Left forelimb (tissue), 1 donor: ENCODE measurements around the gene KIF25.

Experiments
- DNase-seq: peaks from one replicate; pipeline ENCODE4 v3.0.0-alpha.2; 2018; ENCODE audit warnings: low spot score

KIF25 gene

DNA sequence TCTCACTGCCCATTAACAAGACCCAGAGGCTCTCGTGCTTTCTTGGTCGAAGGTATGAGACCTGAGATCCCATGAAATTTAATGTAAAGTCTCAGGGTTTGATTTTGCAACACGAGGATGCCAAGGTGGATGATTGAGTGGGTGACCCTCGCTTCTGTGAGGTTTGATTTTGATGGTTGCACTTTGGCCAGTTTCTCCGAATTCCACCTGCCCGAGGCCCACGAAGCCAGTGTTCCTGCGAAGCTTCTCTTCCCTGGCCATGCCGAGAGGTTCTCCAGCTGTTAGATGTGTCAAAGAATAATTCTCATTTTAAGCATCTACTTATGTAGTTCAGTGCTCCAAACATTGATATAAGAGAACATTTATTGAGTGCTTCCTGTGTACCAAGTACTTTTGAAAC, at the start of gene KIF25:
Gene KIF25 (plus strand): TSS at position 30 of the 400 bp plus-strand sequence. CDS start 31,915 bp downstream, outside the sequence.
- DNase-seq, result no peak

GRCh38 chr6:167947716-167948115, 49.8 kb upstream of the KIF25 start:
- no peak for DNase-seq

DNA sequence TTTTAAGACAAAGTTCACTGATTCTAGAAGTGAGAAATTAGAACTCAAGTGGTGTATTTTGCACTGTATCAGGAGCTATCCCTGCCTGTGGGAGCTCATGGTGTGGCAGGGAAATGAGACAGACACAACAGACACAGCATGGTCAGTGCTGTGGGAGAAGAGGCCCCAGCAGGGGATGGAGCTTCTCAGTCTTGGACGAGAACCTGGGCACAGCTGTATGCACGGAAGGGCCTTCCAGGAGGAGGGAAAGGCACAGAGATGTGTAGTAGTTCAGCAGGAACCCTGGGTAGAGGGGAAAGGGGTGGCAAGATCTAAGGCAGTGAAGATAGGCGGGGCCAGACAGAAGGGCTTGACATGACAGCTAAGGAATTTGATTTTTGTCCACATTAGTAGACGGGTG, 48.8 kb upstream of the KIF25 start:
- no peak for DNase-seq

DNA sequence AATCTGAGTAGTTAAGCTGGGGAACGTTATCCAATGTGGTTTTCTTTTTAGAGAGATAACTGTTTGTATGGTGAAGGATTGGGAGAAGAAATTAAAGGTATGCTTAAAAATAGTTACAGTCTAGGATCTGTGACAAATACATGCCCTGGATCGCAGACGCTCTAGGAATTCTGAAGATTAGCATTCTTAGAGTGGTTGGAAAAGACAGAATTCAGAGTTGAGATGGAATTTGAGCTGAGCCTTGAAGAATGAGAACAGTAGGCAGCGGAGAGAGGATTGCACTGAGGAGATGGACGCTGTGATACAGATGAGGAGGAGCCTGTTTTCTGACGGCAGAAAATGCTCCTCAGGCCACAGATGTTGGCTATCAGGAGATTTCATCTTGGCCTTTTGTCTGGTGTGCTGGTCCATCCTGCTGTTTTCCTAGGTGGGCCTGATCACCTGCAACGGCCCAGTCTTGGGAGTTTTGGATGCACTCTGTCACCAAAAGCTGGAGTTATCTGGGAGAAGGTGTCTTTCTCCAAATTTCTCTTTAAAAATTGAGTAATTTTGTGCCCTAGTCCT, 48.3 kb upstream of the KIF25 start:
- DNase-seq, result no peak

DNA sequence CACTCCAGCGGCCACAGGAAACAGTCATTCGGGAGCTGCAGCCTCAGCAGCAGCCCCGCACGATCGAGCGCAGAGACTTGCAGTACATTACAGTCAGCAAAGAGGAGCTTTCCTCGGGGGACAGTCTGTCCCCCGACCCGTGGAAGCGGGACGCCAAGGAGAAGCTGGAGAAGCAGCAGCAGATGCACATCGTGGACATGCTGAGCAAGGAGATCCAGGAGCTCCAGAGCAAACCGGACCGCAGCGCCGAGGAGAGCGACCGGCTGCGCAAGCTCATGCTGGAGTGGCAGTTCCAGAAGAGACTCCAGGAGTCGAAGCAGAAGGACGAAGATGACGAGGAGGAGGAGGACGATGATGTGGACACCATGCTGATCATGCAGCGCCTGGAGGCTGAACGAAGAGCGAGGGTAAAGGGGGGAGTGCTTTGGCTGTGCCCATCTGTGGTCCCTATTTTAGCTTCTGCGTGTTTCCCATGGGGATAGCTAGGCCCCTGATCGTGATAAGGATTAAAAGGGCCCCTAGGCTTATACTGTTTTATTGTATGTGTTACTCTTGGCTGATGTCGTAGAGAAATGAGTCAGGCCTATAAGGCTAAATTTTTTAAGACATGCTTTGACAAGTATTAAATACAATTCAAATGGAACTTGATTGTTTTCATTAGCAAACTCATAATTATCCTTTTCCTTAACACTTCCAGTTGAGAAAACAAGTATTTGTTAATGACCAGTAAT, 45.5 kb upstream of the KIF25 start:
- no peak for DNase-seq

- no peak for DNase-seq
Measured at GRCh38 chr6:167952512-167952859, 45.0 kb upstream of the KIF25 start.

GRCh38 chr6:167953551-167953950, 43.9 kb upstream of the KIF25 start:
- no peak for DNase-seq

DNA sequence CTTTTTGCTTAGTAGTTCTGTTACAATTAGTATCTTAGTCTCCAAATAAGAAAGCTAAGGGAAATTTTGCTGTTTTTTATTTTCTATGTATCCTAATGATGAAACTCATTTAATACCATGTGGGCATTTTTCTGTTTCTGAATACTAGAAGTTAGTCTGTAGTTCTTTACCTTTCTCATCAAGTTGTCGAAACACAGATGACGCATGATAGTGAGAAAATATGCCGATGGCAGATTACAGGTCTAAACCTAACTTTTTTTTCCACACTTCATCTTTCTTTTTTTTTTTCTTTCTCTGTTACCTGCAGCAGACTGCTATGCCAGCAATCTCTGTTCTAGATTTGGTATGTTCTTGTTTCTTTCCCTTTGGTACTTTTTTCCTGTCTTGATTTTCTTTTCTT, 43.3 kb upstream of the KIF25 start:
- no peak for DNase-seq

DNA sequence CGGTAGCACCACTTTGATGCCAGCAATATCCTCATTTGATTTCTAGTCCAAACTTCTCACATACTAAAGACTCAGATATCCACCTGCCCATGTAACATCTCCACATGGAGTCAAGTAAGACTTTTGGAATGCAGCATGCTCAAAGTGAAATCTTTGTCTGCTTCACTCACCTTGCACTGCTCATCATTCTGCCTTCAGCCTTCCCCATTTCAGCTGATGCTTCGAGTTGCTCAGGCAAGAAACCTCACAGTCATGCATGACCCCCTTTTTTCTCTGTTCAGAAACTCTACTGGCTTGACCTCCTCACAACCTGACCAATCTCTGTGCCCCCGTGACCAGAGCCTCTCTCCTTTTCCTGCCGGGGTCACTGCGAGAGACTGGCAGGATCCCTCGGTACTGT, 41.0 kb upstream of the KIF25 start:
- DNase-seq, result no peak

DNA sequence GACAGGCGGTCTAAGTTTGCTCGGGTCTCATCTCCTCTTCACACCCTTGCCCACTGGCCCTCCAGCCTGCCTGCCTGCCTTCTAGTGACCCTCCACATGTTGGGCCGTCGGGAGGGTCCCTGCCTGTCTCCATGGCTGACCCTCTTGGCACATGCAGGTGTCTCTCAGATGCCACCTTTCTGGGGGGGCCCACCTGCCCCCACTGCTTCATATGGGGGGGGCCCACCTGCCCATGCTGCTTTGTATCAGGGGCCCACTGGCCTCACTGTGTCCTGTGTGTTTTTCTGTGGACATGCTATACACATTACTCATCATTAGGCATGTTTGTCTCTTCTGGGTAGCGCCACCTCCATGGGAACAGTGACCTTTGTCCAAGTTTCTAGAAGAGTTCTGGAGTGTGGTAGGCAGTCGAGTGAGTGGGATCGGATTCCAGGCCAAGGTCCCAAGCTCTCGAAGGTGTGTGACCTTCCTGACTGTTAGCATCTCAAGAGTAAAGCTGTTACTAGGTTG, 40.4 kb upstream of the KIF25 start:
- DNase-seq, result no peak

GRCh38 chr6:167957626-167958025, 39.8 kb upstream of the KIF25 start:
- DNase-seq, result no peak

GRCh38 chr6:167960579-167960978, 36.9 kb upstream of the KIF25 start:
- DNase-seq, result no peak

- no peak for DNase-seq
Measured at GRCh38 chr6:167962711-167963110, 34.8 kb upstream of the KIF25 start.

GRCh38 chr6:167963589-167964057, 33.8 kb upstream of the KIF25 start:
- no peak for DNase-seq

GRCh38 chr6:167965592-167966539, 31.6 kb upstream of the KIF25 start:
- no peak for DNase-seq

DNA sequence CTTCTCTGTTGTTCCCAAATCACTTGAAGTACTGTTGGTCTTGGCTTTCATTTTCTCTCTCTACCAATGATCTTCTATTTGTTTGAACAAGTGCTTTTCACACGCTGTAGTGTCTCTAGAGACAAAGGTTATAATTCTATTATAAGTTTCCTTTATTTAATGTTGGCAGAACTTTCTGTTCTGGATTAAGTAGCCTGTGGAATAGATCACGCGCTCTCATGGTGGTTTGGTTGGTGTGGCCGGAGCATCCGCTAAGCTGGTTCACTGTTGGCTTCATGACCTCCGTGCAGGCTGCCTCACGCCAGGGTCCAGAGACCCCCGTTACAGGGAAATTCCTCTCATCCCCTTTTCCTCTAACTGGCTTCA, 30.9 kb upstream of the KIF25 start:
- no peak for DNase-seq

GRCh38 chr6:167968091-167968490, 29.4 kb upstream of the KIF25 start:
- no peak for DNase-seq

- DNase-seq, result no peak
Measured at GRCh38 chr6:167970230-167970629, 27.2 kb upstream of the KIF25 start.

DNA sequence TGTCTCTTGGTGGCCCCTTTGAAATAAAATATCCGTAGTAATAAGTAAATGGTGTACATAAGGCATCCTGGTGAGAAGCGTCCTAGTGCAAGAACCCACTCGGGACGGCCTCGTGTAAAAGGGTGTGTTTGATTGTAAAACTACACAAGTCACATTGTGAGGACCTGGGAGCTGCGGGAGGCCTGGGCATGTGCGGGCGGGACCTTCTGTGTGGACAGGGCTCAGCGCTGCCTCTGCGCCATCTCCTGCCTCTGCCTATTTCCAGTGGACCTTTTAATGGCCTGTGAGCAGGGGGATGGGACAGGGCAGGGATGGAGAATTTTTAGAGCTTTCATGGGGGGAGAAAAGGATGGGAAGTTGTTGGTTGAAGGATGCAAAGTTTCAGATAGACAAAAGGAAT, 25.3 kb upstream of the KIF25 start:
- DNase-seq, result no peak

DNA sequence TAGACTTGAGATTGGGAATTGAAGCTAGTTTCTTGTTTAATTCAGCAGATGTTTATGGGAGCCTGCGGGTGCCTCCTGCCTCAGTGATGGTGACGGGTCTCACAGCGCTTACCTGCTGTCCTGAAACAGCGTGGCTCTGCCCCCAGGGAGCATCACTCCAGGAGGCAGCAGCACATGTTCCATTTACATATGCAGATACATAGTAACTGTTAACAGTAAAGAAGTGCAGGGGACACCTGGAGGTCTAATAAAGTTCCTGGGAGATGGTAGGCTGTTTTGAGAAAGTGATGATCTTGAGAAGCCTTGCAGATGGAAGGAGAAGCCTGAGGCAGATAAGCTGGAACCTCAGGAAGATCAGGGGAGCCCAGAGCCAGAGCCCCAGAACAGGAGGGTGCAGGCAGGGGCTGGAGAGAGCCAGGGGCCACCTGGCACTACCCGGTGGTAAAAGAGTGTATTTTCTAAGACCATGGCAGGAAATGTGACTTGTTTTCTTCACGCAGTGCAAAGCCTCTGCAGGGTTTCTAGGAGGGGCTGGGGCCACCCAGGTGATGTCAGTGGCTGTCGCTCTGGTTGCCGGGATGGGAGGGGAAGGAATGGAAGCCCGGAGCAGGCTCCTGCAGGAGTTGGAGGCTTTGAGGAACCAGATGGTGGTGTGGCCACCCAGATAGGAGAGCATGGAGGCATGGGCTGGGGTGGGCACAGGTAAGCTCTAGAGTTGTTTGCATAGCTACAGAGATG, 24.2 kb upstream of the KIF25 start:
- DNase-seq, result no peak

GRCh38 chr6:167974640-167975344, 22.7 kb upstream of the KIF25 start:
- no peak for DNase-seq
